SK-N-SH (cell line): ENCODE results near the gene SPACA5. TPM values are rescaled to one million over a fixed set of nuclear protein-coding genes. Genes with fewer than 3 reads are reported as not detected.

Source experiments
- CTCF ChIA-PET: fragments of 300-600, 350-600 bp; formaldehyde crosslinking; extraction: SDS; loops from one replicate; lab custom pipeline; 2021; lab: Yijun Ruan, JAX
- POLR2A ChIA-PET: fragments of 350-600 bp; sonication (Branson Sonifier 250); formaldehyde crosslinking; extraction: SDS; loops from one replicate; lab custom pipeline; 2020; ENCODE audit warnings: antibody characterized with exemption, inconsistent platforms; lab: Yijun Ruan, JAX
- DNase-seq: peaks from one replicate; pipeline ENCODE4 v3.0.0; 2012
- H2AFZ ChIP-seq: fragments of 200-600 bp; sonication (generic); 2 replicates; pipeline ENCODE4 v1.8.1; 2016; ENCODE audit warnings: antibody characterized with exemption, mild to moderate bottlenecking, low read depth
- H3F3A ChIP-seq: fragments of 200-600 bp; sonication (generic); replicated peaks from 2 replicates; pipeline ENCODE3; 2016; ENCODE audit warnings: antibody characterized with exemption, mild to moderate bottlenecking; ENCODE audit not compliant: insufficient read depth
- H3K27ac ChIP-seq, 2 experiments: fragments of 200-500 bp in 1 of 2; fragments of 200-600 bp in 1 of 2; sonication (Bioruptor generic) in 1 of 2; sonication (generic), shearing (Covaris generic) in 1 of 2; 2 replicates each; pipeline versions ENCODE4 v1.5.1 to v1.6.1; 2014 to 2016; ENCODE audit warnings: low read depth in 2 of 2, inconsistent platforms in 1 of 2, low read length in 1 of 2, mild to moderate bottlenecking in 1 of 2, mixed read lengths in 1 of 2
- H3K27me3 ChIP-seq: fragments of 200-600 bp; sonication (generic), shearing (Covaris generic); 2 replicates; pipeline ENCODE4 v1.6.1; 2016; ENCODE audit warnings: mixed run types; ENCODE audit not compliant: insufficient read depth
- H3K36me3 ChIP-seq, 2 experiments: fragments of 200-500 bp in 1 of 2; fragments of 200-600 bp in 1 of 2; sonication (Bioruptor generic) in 1 of 2; sonication (generic) in 1 of 2; replicated peaks in 1 of 2; 2 replicates each; pipeline versions ENCODE3 to v1.5.1; 2014 to 2016; ENCODE audit warnings: low read length in 1 of 2, mild to moderate bottlenecking in 1 of 2; ENCODE audit not compliant: insufficient read depth in 2 of 2, control insufficient read depth in 1 of 2
- H3K4me1 ChIP-seq, 2 experiments: fragments of 200-500 bp in 1 of 2; fragments of 200-600 bp in 1 of 2; sonication (Bioruptor generic) in 1 of 2; sonication (generic), shearing (Covaris generic) in 1 of 2; 2 replicates each; pipeline versions ENCODE4 v1.5.1 to v1.6.1; 2014 to 2016; ENCODE audit warnings: low read depth in 1 of 2, low read length in 1 of 2, mixed run types in 1 of 2; ENCODE audit not compliant: insufficient read depth in 2 of 2, control insufficient read depth in 1 of 2
- H3K4me2 ChIP-seq: fragments of 200-600 bp; sonication (generic), shearing (Covaris generic); 2 replicates; pipeline ENCODE4 v1.6.1; 2017; ENCODE audit warnings: mixed run types
- H3K4me3 ChIP-seq, 2 experiments: fragments of 200-500 bp in 1 of 2; fragments of 200-600 bp in 1 of 2; sonication (Bioruptor generic) in 1 of 2; sonication (generic), shearing (Covaris generic) in 1 of 2; 2 replicates each; pipeline versions ENCODE4 v1.5.1 to v1.8.1; 2014 to 2016; ENCODE audit warnings: low read depth in 2 of 2, inconsistent platforms in 1 of 2, low read length in 1 of 2, mild to moderate bottlenecking in 1 of 2, mixed read lengths in 1 of 2, moderate library complexity in 1 of 2
- H3K79me2 ChIP-seq: fragments of 200-600 bp; sonication (generic); 2 replicates; pipeline ENCODE4 v1.8.1; 2017; ENCODE audit warnings: mild to moderate bottlenecking; ENCODE audit not compliant: insufficient read depth
- H3K9ac ChIP-seq: fragments of 200-600 bp; sonication (generic); 2 replicates; pipeline ENCODE4 v1.6.1; 2017; ENCODE audit warnings: mixed run types
- H3K9me2 ChIP-seq: fragments of 200-600 bp; sonication (generic); 2 replicates; pipeline ENCODE4 v1.6.1; 2017; ENCODE audit warnings: mixed run types
- H3K9me3 ChIP-seq: fragments of 200-600 bp; sonication (generic); 2 replicates; pipeline ENCODE4 v1.6.1; 2017; ENCODE audit warnings: mixed run types, mild to moderate bottlenecking, moderate library complexity
- H4K20me1 ChIP-seq: fragments of 200-600 bp; sonication (generic); 2 replicates; pipeline ENCODE4 v1.6.1; 2017; ENCODE audit warnings: mild to moderate bottlenecking, mixed run types; ENCODE audit not compliant: insufficient read depth
- ELF1 ChIP-seq: IDR thresholded peaks from 2 replicates; pipeline ENCODE4 v1.4.0; 2012
- FOXM1 ChIP-seq: IDR thresholded peaks from 2 replicates; pipeline ENCODE4 v1.4.0; 2012; ENCODE audit warnings: low read depth, mild to moderate bottlenecking
- GABPA ChIP-seq: IDR thresholded peaks from 2 replicates; pipeline ENCODE4 v1.4.0; 2012; ENCODE audit warnings: low read depth, mild to moderate bottlenecking
- JUND ChIP-seq: IDR thresholded peaks from 2 replicates; pipeline ENCODE4 v1.4.0; 2012
- MEF2A ChIP-seq: IDR thresholded peaks from 2 replicates; pipeline ENCODE4 v1.4.0; 2012; ENCODE audit warnings: low read depth, borderline replicate concordance
- MXI1 ChIP-seq: IDR thresholded peaks from 2 replicates; pipeline ENCODE4 v1.6.1; 2012; ENCODE audit warnings: mild to moderate bottlenecking, low read depth, low read length, improper control_type of control experiment
- NFIC ChIP-seq: IDR thresholded peaks from 2 replicates; pipeline ENCODE4 v1.4.0; 2012; ENCODE audit warnings: borderline replicate concordance
- NRF1 ChIP-seq: IDR thresholded peaks from 2 replicates; pipeline ENCODE4 v1.6.1; 2012; ENCODE audit warnings: low read depth, mild to moderate bottlenecking, low read length
- PBX3 ChIP-seq: IDR thresholded peaks from 2 replicates; pipeline ENCODE4; 2012
- POLR2AphosphoS5 ChIP-seq: IDR thresholded peaks from 2 replicates; pipeline ENCODE4 v1.6.1; 2012; ENCODE audit warnings: low read depth, low read length
- RAD21 ChIP-seq: IDR thresholded peaks from 2 replicates; pipeline ENCODE4 v1.6.1; 2012; ENCODE audit warnings: mild to moderate bottlenecking, low read length
- RFX5 ChIP-seq: IDR thresholded peaks from 2 replicates; pipeline ENCODE4 v1.6.1; 2012; ENCODE audit warnings: mild to moderate bottlenecking, improper control_type of control experiment, low read length
- SMC3 ChIP-seq: IDR thresholded peaks from 2 replicates; pipeline ENCODE4 v1.6.1; 2012; ENCODE audit warnings: low read depth, low read length, improper control_type of control experiment
- TAF1 ChIP-seq: IDR thresholded peaks from 2 replicates; pipeline ENCODE4 v1.6.1; 2012; ENCODE audit warnings: low read depth, mild to moderate bottlenecking, low read length, moderate library complexity, borderline replicate concordance
- TEAD4 ChIP-seq: IDR thresholded peaks from 2 replicates; pipeline ENCODE4 v1.4.0; 2012; ENCODE audit warnings: mild to moderate bottlenecking, borderline replicate concordance; ENCODE audit not compliant: insufficient read depth
- YY1 ChIP-seq: IDR thresholded peaks from 2 replicates; pipeline ENCODE4 v1.4.0; 2012; ENCODE audit warnings: low read depth, mild to moderate bottlenecking
- WGBS: methylation state at CpG from one replicate; pipeline ENCODE4 v1.1.6; 2017; ENCODE audit warnings: low lambda C conversion rate; 5-methylcytosine and 5-hydroxymethylcytosine counted together
- polyA plus RNA-seq, 3 experiments: library from polyadenylated mRNA; depleted of rRNA; stranded (reverse); fragments of >200 nt; gene quantifications; 2 replicates each; pipeline ENCODE4 v1.2.3, GENCODE V29; 2012
- TF ChIP-seq, protein P1 (sequence below): IDR thresholded peaks from 2 replicates; pipeline ENCODE4 v1.4.0; 2012; ENCODE audit warnings: low read depth
- TF ChIP-seq, protein P2 (sequence below): fragments of 150-350 bp; IDR thresholded peaks from 2 replicates; pipeline ENCODE4 v1.6.1; 2017; ENCODE audit warnings: antibody characterized with exemption, low read length, low read depth, borderline replicate concordance
- TF ChIP-seq, protein P3 (sequence below): fragments of 200-600 bp; sonication (generic); IDR thresholded peaks from 2 replicates; pipeline ENCODE4 v1.6.1; 2017; ENCODE audit warnings: antibody characterized with exemption, mild to moderate bottlenecking, moderate library complexity

Gene SPACA5
- polyA plus RNA-seq, 1 of the 3 experiments (the other 2 are of a cell fraction): not detected

DNA sequence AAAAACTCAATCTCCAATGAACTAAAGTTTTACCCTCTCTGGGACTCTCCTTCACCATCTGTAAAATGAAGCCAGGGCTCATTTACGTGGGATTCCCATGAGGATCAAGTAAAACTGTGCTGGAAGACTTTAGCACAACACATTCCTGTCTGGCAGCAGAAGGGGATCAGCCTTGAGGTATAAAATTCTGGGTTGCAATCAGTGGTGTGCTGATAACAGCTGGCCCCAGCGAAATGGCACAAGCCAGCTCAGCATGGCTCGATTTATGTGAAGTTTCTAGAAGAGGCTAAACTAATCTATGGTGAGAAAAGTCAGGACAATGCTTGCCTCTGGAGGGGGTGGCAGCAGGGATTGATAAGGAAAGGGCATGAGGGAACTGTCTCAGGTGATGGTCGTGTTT is 36.3 kb downstream of the SPACA5 start:
- no peaks in the 10 kb centered on the region; the same call in 1 of the 2 replicates for H3K27me3 ChIP-seq
- H3K36me3 ChIP-seq: no peaks in the 10 kb centered on the region
- H3K79me2 ChIP-seq: no peaks in the 10 kb centered on the region
- H3K9me2 ChIP-seq: no peaks in the 10 kb centered on the region
- no peak overlapping the region for H3K9ac ChIP-seq
- no peak for DNase-seq
- no peak for TF ChIP-seq TEAD4
- TF ChIP-seq MXI1: no peak
- no peak for TF ChIP-seq NRF1
- no peak for TF ChIP-seq RAD21
- no peak for TF ChIP-seq POLR2AphosphoS5
- TF ChIP-seq TAF1: no peak
- TF ChIP-seq YY1: no peak
- TF ChIP-seq, protein P1, sequence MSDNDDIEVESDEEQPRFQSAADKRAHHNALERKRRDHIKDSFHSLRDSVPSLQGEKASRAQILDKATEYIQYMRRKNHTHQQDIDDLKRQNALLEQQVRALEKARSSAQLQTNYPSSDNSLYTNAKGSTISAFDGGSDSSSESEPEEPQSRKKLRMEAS: no peak
- TF ChIP-seq, protein P2, sequence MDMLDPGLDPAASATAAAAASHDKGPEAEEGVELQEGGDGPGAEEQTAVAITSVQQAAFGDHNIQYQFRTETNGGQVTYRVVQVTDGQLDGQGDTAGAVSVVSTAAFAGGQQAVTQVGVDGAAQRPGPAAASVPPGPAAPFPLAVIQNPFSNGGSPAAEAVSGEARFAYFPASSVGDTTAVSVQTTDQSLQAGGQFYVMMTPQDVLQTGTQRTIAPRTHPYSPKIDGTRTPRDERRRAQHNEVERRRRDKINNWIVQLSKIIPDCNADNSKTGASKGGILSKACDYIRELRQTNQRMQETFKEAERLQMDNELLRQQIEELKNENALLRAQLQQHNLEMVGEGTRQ: no peak
- no peak for TF ChIP-seq PBX3
- TF ChIP-seq, protein P3, sequence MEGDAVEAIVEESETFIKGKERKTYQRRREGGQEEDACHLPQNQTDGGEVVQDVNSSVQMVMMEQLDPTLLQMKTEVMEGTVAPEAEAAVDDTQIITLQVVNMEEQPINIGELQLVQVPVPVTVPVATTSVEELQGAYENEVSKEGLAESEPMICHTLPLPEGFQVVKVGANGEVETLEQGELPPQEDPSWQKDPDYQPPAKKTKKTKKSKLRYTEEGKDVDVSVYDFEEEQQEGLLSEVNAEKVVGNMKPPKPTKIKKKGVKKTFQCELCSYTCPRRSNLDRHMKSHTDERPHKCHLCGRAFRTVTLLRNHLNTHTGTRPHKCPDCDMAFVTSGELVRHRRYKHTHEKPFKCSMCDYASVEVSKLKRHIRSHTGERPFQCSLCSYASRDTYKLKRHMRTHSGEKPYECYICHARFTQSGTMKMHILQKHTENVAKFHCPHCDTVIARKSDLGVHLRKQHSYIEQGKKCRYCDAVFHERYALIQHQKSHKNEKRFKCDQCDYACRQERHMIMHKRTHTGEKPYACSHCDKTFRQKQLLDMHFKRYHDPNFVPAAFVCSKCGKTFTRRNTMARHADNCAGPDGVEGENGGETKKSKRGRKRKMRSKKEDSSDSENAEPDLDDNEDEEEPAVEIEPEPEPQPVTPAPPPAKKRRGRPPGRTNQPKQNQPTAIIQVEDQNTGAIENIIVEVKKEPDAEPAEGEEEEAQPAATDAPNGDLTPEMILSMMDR: no peak
- TF ChIP-seq SMC3: no peak
- no peak for TF ChIP-seq JUND
- no peak for TF ChIP-seq GABPA
- no peak for TF ChIP-seq FOXM1
- TF ChIP-seq MEF2A: no peak
- no peak for TF ChIP-seq RFX5
- no peak for TF ChIP-seq ELF1
- no peak for TF ChIP-seq NFIC
- TF ChIP-seq, all 33 proteins: peak for 0
- no peaks in the 10 kb centered on the region; a peak in 1 of 4 replicates for H3K4me1 ChIP-seq
- WGBS: 9% methylated on average over 4 of the region's 4 CpGs
- CTCF ChIA-PET: interaction anchor here (1.0 to 1.8 kb wide), 3 partner anchors 16 to 211 kb away, joined by 3 to 14 read pairs (median 4); no protein-coding TSS in a partner anchor
- H3F3A ChIP-seq: no peaks in the 10 kb centered on the region
- H4K20me1 ChIP-seq: no peaks in the 10 kb centered on the region
- no peak overlapping the region for H3K27ac ChIP-seq
- H3K4me2 ChIP-seq: no peak overlapping the region
- H3K9me3 ChIP-seq: no peaks in the 10 kb centered on the region
- H2AFZ ChIP-seq: no peak overlapping the region
- H3K4me3 ChIP-seq: no peak overlapping the region
- POLR2A ChIA-PET: no interaction called here
